ENCODE data around the gene TFAP2A. TPM values are rescaled to one million over a fixed set of nuclear protein-coding genes. Genes with fewer than 3 reads are reported as not detected.

TFAP2A gene
- total RNA-seq, 1 donor from 2014 or later: 0.39 TPM

GRCh38 chr6:10426781-10427279 is 12.0 kb upstream of the TFAP2A start:
- Mint-ChIP-seq H3K9me3 (no peaks in the 10 kb centered on the region), H3K4me3 (peak overlapping the region; percentile 84), H3K27ac (no peak overlapping the region), H3K27me3 (ENCODE audit: insufficient read depth, low read depth) (peaks cover 56% of the 10 kb centered on the region), H3K36me3 (no peaks in the 10 kb centered on the region), H3K4me1 (peaks cover 25% of the 10 kb centered on the region)
- Histone ChIP-seq H3K4me2 (peak overlapping the region; percentile 88), H3K27me3 (peaks cover 90% of the 10 kb centered on the region), H3K9ac (no peak overlapping the region), H2AFZ (replicated peaks) (peak overlapping the region; percentile 51), H3K9me3 (ENCODE audit: low read depth) (no peaks in the 10 kb centered on the region), H3K4me1 (peaks cover 13% of the 10 kb centered on the region), H4K20me1 (ENCODE audit: low read depth) (peaks cover 42% of the 10 kb centered on the region), H3F3A (ENCODE audit: low read depth) (peaks cover 9% of the 10 kb centered on the region), H3K79me2 (ENCODE audit: low read depth) (no peaks in the 10 kb centered on the region), H3K27ac (no peak overlapping the region), H3K36me3 (no peaks in the 10 kb centered on the region), H3K4me3 (peak overlapping the region; percentile 53)
- DNase-seq (ENCODE audit: low spot score): no peak
- TF ChIP-seq EZH2phosphoT487 (IDR thresholded peaks at IDR 0.05) (no peak), EZH2 (IDR thresholded peaks at IDR 0.05) (no peak), CTCF (IDR thresholded peaks at IDR 0.05) (no peak)

GRCh38 chr6:10425975-10426780 is 11.3 kb upstream of the TFAP2A start:
- Histone ChIP-seq H3K4me1 (peaks cover 13% of the 10 kb centered on the region), H4K20me1 (ENCODE audit: low read depth) (peaks cover 48% of the 10 kb centered on the region), H3K9me3 (ENCODE audit: low read depth) (no peaks in the 10 kb centered on the region), H3K4me2 (peak overlapping the region; percentile 88), H3K79me2 (ENCODE audit: low read depth) (no peaks in the 10 kb centered on the region), H3K36me3 (no peaks in the 10 kb centered on the region), H3K27me3 (peaks cover 96% of the 10 kb centered on the region), H3K4me3 (peak overlapping the region; percentile 53), H3K9ac (no peak overlapping the region), H3K27ac (no peak overlapping the region), H2AFZ (replicated peaks) (peak overlapping the region; percentile 51), H3F3A (ENCODE audit: low read depth) (peaks cover 9% of the 10 kb centered on the region)
- Mint-ChIP-seq H3K36me3 (no peaks in the 10 kb centered on the region), H3K9me3 (no peaks in the 10 kb centered on the region), H3K4me3 (peak overlapping the region; percentile 84), H3K27me3 (ENCODE audit: insufficient read depth, low read depth) (peaks cover 60% of the 10 kb centered on the region), H3K4me1 (peaks cover 30% of the 10 kb centered on the region), H3K27ac (no peak overlapping the region)
- TF ChIP-seq EZH2phosphoT487 (IDR thresholded peaks at IDR 0.05) (peak; percentile 94), CTCF (IDR thresholded peaks at IDR 0.05) (no peak), EZH2 (IDR thresholded peaks at IDR 0.05) (peak; percentile 98)
- DNase-seq (ENCODE audit: low spot score): peak; percentile 73

GRCh38 chr6:10425176-10425974 is 10.5 kb upstream of the TFAP2A start:
- Mint-ChIP-seq H3K4me1 (peaks cover 32% of the 10 kb centered on the region), H3K4me3 (peak overlapping the region; percentile 72), H3K27me3 (ENCODE audit: insufficient read depth, low read depth) (peaks cover 68% of the 10 kb centered on the region)

More at GRCh38 chr6:10425176-10425974, 10.5 kb upstream of the TFAP2A start:
- Histone ChIP-seq H3K36me3 (no peaks in the 10 kb centered on the region), H4K20me1 (ENCODE audit: low read depth) (peaks cover 55% of the 10 kb centered on the region), H3F3A (ENCODE audit: low read depth) (peaks cover 9% of the 10 kb centered on the region), H3K4me3 (peak overlapping the region; percentile 53), H3K9ac (no peak overlapping the region), H3K27me3 (peaks cover 100% of the 10 kb centered on the region), H3K4me2 (peak overlapping the region; percentile 88), H3K27ac (no peak overlapping the region), H3K79me2 (ENCODE audit: low read depth) (no peaks in the 10 kb centered on the region), H3K4me1 (peaks cover 13% of the 10 kb centered on the region), H2AFZ (replicated peaks) (no peak overlapping the region), H3K9me3 (ENCODE audit: low read depth) (no peaks in the 10 kb centered on the region)
- Mint-ChIP-seq H3K9me3 (no peaks in the 10 kb centered on the region), H3K36me3 (no peaks in the 10 kb centered on the region), H3K27ac (no peak overlapping the region)
- TF ChIP-seq EZH2 (IDR thresholded peaks at IDR 0.05): peak; percentile 96
- no peak for TF ChIP-seq CTCF (IDR thresholded peaks at IDR 0.05)
- DNase-seq (ENCODE audit: low spot score): peak; percentile 54

Data from neural progenitor cell (in vitro differentiated cells).